Activated CD8-positive, alpha-beta memory T cell treated with anti-CD3 and anti-CD28 coated beads, Interleukin-2, amount 10 ng/mL, durations not matched to agents 7 days and 5 days (primary cell): ENCODE data around the gene CAPN8. TPM values are rescaled to one million over a fixed set of nuclear protein-coding genes. Genes with fewer than 3 reads are reported as not detected.

Source experiments
- ATAC-seq: fragments of 150-1000 bp; cut with Tn5 transposase; one replicate; pipeline ENCODE4 v1.10.0; 2021; ENCODE audit warnings: moderate library complexity
- CTCF ChIA-PET: fragments of 350-600 bp; sonication (Branson Sonifier 250); formaldehyde crosslinking; loops from one replicate; lab custom pipeline; 2021; ENCODE audit warnings: antibody characterized with exemption; lab: Charles Lee
- DNase-seq: peaks from one replicate; pipeline ENCODE4 v3.0.0-alpha.2; 2020
- H3K27ac Mint-ChIP-seq: one replicate; pipeline ENCODE4 v1.8.0; 2021; ENCODE audit warnings: mild to moderate bottlenecking, mixed read lengths
- H3K27me3 Mint-ChIP-seq: one replicate; pipeline ENCODE4 v1.8.0; 2021; ENCODE audit warnings: mixed read lengths
- H3K36me3 Mint-ChIP-seq: one replicate; pipeline ENCODE4 v1.8.0; 2021; ENCODE audit warnings: mild to moderate bottlenecking, mixed read lengths
- H3K4me1 Mint-ChIP-seq: one replicate; pipeline ENCODE4 v1.8.0; 2021; ENCODE audit warnings: mixed read lengths
- H3K4me3 Mint-ChIP-seq: one replicate; pipeline ENCODE4 v1.8.0; 2021; ENCODE audit warnings: mild to moderate bottlenecking, moderate library complexity, mixed read lengths
- H3K9me3 Mint-ChIP-seq: one replicate; pipeline ENCODE4 v1.8.0; 2022; ENCODE audit warnings: low read depth, mixed read lengths
- total RNA-seq, 2 experiments: library from RNA; stranded (reverse); gene quantifications; one replicate each; pipeline ENCODE4 v1.2.3, GENCODE V29; 2021

Gene CAPN8
- total RNA-seq, 2 experiments from 2014 or later = not detected

DNA sequence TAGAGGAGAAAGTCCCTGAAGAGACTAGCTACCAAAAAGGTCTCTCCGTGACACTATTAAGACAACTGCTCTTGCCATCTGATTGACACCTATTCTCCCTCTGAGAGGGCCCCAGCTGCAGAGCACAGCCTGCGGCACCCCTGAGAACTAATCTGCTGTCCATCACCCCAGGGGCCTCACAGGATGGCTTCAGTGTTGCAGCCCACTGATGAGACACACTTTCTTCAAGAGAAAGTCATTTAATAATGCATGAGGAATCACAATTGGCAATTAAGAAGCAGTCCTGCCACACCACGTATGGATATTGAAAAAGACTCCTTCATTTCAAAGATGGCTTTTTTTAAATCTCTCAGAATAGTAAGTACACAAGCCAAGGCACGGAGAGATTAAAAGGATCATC lies 48.9 kb downstream of the CAPN8 start:
- Mint-ChIP-seq H3K4me1 (peaks cover 5% of the 10 kb centered on the region), H3K27me3 (peaks cover 24% of the 10 kb centered on the region), H3K36me3 (no peaks in the 10 kb centered on the region), H3K4me3 (no peak overlapping the region), H3K27ac (no peak overlapping the region), H3K9me3 (no peaks in the 10 kb centered on the region)
- DNase-seq (no peak), ATAC-seq (no peak)
- CTCF ChIA-PET = no interaction called here

DNA sequence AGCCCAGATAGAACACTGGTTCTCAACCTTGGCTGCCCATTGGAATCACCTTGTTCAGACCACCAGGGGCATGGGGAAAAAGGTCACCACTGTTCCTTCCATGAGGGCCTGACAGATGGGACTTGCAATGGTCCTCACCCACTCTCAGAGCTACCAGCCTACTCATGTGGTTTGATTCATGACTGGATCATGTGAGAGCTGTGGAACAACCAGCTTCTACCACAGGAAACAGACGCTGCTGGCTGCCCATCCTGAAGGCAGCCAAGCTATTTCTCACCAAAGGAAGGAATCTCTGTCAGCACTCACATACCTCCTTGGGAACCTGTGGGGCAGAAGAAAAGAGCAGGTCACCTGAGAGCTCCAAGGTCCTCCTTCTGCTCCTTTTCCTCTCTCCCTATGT lies 53.6 kb downstream of the CAPN8 start:
- no peak overlapping the region for H3K4me3 Mint-ChIP-seq
- H3K9me3 Mint-ChIP-seq = no peaks in the 10 kb centered on the region
- no peak overlapping the region for H3K27ac Mint-ChIP-seq
- H3K4me1 Mint-ChIP-seq = no peaks in the 10 kb centered on the region
- H3K36me3 Mint-ChIP-seq = no peaks in the 10 kb centered on the region
- H3K27me3 Mint-ChIP-seq = peaks cover 9% of the 10 kb centered on the region
- CTCF ChIA-PET = interaction anchor here (1.2 to 1.4 kb wide), 3 partner anchors 9 to 57 kb away, joined by 4 to 9 read pairs (median 5); no protein-coding TSS in a partner anchor
- ATAC-seq (no peak), DNase-seq (no peak)

DNA sequence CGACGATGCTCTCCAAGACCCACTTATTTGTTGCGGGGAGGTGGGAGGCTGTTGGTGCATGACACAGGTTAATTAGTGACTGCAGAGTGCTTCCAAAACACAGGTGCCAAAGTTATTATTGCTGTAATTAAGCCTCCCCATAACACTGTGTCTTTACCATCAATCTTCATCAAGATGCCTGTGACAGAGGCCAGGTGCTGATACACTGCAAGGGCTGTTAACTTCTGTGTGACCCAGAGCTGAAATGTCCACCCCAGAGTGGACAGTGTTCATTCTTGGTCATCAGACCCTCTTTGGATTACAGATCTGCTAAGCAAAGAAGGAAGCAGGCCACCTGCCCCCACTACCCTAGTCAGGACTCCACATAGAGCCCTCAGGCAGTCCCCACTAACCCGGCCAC lies 55.5 kb downstream of the CAPN8 start:
- ATAC-seq (no peak), DNase-seq (no peak)
- Mint-ChIP-seq H3K36me3 (no peaks in the 10 kb centered on the region), H3K27ac (no peak overlapping the region), H3K27me3 (peaks cover 3% of the 10 kb centered on the region), H3K4me1 (no peaks in the 10 kb centered on the region), H3K4me3 (no peak overlapping the region), H3K9me3 (no peaks in the 10 kb centered on the region)
- CTCF ChIA-PET = interaction anchor here (2.4 kb wide), 1 partner anchor 53 kb away, joined by 17 read pairs; no protein-coding TSS in a partner anchor

DNA sequence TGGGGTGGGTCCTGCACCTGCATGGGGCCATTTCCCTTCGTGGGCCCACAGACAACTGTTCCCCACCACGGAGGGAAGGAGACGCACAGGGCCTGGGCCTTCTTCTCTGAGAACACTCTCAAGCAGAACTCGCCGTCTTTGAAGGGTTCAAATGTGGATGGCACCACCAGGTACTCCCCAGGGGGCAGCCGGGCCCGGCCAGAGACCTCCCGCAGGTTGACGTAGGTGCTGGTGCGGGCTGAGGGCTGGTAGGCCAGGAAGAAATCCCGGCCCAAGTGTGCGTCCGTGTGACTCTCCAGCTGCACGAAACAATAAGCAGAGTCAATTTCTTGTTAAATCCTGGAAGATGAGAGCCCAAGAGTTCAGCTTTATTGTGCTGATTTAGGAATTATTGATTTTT lies 56.4 kb downstream of the CAPN8 start:
- no peak overlapping the region for H3K27ac Mint-ChIP-seq
- H3K9me3 Mint-ChIP-seq = no peaks in the 10 kb centered on the region
- ATAC-seq (no peak), DNase-seq (no peak)
- no peaks in the 10 kb centered on the region for H3K36me3 Mint-ChIP-seq
- H3K27me3 Mint-ChIP-seq = peaks cover 3% of the 10 kb centered on the region
- no peaks in the 10 kb centered on the region for H3K4me1 Mint-ChIP-seq
- CTCF ChIA-PET = interaction anchor here (2.4 kb wide), 1 partner anchor 52 kb away, joined by 17 read pairs; no protein-coding TSS in a partner anchor
- no peak overlapping the region for H3K4me3 Mint-ChIP-seq

DNA sequence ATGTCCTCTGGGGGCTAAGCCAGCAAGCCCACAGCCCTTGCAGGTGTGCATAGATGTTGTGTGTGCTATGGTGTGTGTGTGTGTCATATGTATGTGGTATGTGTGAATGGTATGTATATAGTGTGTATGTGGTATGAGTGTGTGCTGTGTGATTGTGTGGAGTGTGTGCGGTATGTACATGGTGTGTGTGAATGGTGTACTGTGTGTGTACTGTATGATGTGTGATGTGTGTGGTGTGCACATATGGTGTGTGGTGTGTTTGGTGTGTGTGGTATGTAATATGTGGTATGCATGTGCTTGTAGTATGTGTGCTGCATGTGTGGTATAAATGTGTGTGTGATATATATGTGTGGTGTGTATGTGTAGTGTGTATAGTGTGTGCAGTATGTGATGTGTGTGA lies 107.0 kb downstream of the CAPN8 start:
- ATAC-seq (no peak), DNase-seq (no peak)
- Mint-ChIP-seq H3K4me3 (no peak overlapping the region), H3K9me3 (no peaks in the 10 kb centered on the region), H3K27ac (no peak overlapping the region), H3K4me1 (peaks cover 8% of the 10 kb centered on the region), H3K27me3 (no peaks in the 10 kb centered on the region), H3K36me3 (no peaks in the 10 kb centered on the region)
- CTCF ChIA-PET = interaction anchor here (1.2 to 2.6 kb wide), 2 partner anchors 52 to 125 kb away, joined by 3 to 17 read pairs; no protein-coding TSS in a partner anchor

DNA sequence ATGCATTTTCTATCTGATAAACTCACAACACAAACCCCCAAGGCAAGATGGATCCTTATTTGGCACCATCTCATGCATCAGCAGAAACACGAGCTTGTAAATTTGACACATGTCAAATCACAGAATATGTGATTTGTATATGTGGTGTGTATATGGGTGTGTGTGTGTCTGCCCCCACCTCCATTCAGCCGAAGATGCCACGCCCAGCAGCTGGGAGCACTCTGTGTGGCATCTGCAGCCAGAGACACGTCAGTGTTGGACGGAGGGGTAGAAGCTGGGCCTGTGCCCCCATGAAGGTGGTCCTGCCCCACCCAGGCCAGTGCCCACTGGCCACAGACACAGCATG lies 108.4 kb downstream of the CAPN8 start:
- H3K4me3 Mint-ChIP-seq = no peak overlapping the region
- peaks cover 8% of the 10 kb centered on the region for H3K4me1 Mint-ChIP-seq
- no peak overlapping the region for H3K27ac Mint-ChIP-seq
- no peaks in the 10 kb centered on the region for H3K27me3 Mint-ChIP-seq
- no peaks in the 10 kb centered on the region for H3K36me3 Mint-ChIP-seq
- no peak for ATAC-seq
- no peak for DNase-seq
- no peaks in the 10 kb centered on the region for H3K9me3 Mint-ChIP-seq
- CTCF ChIA-PET = interaction anchor here (0.7 to 2.6 kb wide), 9 partner anchors 16 to 232 kb away, joined by 3 to 17 read pairs (median 4); no protein-coding TSS in a partner anchor

DNA sequence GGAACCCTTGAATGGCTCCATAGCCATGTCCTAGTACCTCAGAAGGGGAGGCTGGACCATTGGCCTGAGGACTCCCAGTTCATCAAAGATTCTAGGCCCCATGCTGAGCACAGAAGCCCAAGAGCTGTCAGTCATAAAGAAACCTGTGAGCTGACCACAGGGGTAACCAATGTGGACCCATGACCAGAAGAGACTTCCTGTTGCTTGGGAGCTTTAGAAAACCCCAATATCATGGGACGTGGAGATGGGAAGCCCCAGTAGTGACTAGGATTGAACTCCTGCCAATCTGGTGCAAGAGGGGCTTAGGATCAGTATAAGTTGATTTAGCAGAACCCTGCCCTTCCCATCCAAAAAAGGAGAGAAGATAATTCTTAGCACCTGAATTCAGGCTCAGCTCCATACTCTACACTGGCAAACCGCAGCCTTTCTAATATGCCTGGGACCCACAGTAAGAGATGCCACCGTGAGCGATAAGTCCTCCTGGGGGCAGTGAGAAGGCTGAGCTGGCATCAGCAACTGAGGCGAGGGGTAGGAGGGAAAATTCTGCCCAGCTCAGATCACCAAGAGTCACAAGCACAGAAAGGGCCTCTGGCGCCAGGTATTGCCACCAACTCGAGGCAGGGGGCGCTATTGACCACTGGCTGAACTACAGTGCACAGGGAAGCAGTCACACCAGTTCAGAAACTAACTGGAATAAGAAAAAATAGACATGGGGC lies 108.9 kb downstream of the CAPN8 start:
- no peak overlapping the region for H3K4me3 Mint-ChIP-seq
- H3K4me1 Mint-ChIP-seq = peaks cover 8% of the 10 kb centered on the region
- no peaks in the 10 kb centered on the region for H3K36me3 Mint-ChIP-seq
- peak; percentile 59 for DNase-seq
- H3K27me3 Mint-ChIP-seq = peaks cover 5% of the 10 kb centered on the region
- H3K27ac Mint-ChIP-seq = no peak overlapping the region
- H3K9me3 Mint-ChIP-seq = no peaks in the 10 kb centered on the region
- CTCF ChIA-PET = interaction anchor here (0.6 to 2.6 kb wide), 11 partner anchors 10 to 232 kb away, joined by 3 to 17 read pairs (median 4); no protein-coding TSS in a partner anchor
- ATAC-seq = peak; percentile 47

DNA sequence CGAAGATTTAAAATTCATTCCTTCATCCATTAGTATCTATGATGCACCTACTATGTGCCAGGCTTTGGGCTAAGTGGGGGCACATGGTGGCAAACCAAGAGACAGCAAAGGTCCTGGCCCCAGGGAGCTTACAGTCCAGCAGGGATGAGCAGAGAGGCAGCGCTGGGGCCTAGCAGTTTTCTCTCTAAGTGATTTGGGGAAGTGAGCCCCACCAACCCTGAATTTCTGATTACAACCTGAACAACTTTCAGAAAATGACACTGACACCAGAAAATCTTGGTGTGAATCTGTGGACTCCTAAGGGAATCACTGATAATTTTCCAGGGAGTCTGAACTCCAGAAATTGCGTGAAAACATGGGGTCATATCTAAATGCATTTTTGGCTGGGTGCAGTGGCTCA lies 111.5 kb downstream of the CAPN8 start:
- Mint-ChIP-seq H3K9me3 (no peaks in the 10 kb centered on the region), H3K36me3 (no peaks in the 10 kb centered on the region), H3K27me3 (peaks cover 18% of the 10 kb centered on the region), H3K27ac (no peak overlapping the region), H3K4me3 (no peak overlapping the region), H3K4me1 (peaks cover 8% of the 10 kb centered on the region)
- ATAC-seq = no peak
- CTCF ChIA-PET = no interaction called here
- no peak for DNase-seq

DNA sequence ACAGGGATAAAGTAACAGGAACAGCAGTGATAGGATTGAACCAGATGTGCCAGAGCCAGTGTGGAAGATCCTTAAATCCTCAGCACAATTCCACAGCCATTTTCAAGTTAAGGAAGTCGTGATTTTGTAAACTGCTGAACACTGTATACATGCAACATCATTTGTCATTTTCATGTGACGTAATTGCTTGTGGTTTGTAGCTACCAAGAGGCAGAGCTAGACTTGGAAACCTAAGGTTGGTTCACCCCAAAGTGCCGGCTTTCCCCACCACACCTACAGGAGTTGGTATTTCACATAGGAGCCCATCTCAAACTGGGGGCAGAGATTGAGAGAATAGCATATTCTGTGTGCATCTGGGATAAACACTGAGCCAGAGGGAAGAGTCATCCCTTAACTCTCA lies 113.9 kb downstream of the CAPN8 start:
- no peak overlapping the region for H3K4me3 Mint-ChIP-seq
- peaks cover 31% of the 10 kb centered on the region for H3K27me3 Mint-ChIP-seq
- CTCF ChIA-PET = no interaction called here
- ATAC-seq (no peak), DNase-seq (no peak)
- peaks cover 6% of the 10 kb centered on the region for H3K4me1 Mint-ChIP-seq
- H3K9me3 Mint-ChIP-seq = no peaks in the 10 kb centered on the region
- no peak overlapping the region for H3K27ac Mint-ChIP-seq
- H3K36me3 Mint-ChIP-seq = no peaks in the 10 kb centered on the region

DNA sequence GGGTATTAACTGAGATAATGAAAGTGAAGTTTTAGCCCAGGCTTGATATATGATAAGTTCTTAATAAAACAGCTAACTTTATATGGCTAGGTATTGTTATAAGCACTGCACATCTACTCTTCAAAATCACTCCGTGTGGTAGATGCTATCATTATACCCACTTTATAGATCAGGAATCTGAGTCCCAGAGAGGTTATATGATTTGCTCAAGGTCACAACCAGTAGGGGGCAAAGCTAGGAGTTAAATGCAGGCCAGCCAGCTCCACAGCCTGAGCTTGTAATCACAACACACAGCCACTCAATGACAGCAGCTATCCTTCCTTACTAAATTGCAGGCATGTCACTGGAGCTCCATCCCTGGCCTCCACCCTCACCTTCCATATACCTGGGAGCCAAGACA lies 115.8 kb downstream of the CAPN8 start:
- Mint-ChIP-seq H3K36me3 (no peaks in the 10 kb centered on the region), H3K4me3 (no peak overlapping the region), H3K9me3 (no peaks in the 10 kb centered on the region), H3K4me1 (no peaks in the 10 kb centered on the region), H3K27me3 (peaks cover 35% of the 10 kb centered on the region), H3K27ac (no peak overlapping the region)
- DNase-seq = no peak
- CTCF ChIA-PET = interaction anchor here (1.3 kb wide), 1 partner anchor 134 kb away, joined by 3 read pairs; no protein-coding TSS in a partner anchor
- ATAC-seq = no peak

DNA sequence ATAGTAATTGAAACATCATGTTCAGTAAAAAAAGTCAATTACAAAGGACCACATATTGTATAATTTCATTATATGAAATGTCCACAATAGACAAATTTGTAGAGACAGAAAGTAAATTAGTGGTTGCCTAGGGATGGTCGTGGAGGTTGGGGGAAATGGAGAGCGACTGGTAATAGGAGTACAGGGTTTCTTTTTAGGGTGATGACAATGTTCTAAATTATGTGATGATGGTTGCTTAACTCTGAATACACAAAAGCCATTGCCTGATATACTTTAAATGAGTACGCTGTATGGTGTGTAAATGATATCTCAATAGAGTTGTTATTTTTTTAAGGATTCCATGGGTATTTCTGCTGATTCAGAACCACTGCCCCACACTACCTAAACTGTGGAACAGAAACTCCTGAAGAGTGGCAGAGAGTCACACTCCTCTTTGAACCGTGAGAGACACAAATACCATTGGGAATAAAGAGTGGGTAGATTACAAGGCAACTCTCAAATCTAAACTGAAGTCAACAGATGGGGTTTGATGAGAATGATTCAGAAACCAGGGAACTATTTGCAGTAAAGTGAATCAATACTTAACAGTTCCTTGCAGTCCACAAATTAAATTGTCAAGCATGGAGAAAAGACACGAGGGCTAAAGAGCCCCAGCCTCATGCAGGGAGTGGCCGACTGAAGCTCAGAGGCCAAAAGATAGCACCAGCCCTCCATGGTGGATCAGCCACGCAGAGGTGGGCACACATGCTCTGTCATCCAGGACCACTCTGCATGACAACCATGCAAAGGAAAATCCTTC lies 118.0 kb downstream of the CAPN8 start:
- Mint-ChIP-seq H3K9me3 (no peaks in the 10 kb centered on the region), H3K27ac (no peak overlapping the region), H3K36me3 (no peaks in the 10 kb centered on the region), H3K4me3 (no peak overlapping the region), H3K27me3 (peaks cover 37% of the 10 kb centered on the region), H3K4me1 (no peaks in the 10 kb centered on the region)
- no peak for DNase-seq
- CTCF ChIA-PET = no interaction called here
- ATAC-seq = no peak

DNA sequence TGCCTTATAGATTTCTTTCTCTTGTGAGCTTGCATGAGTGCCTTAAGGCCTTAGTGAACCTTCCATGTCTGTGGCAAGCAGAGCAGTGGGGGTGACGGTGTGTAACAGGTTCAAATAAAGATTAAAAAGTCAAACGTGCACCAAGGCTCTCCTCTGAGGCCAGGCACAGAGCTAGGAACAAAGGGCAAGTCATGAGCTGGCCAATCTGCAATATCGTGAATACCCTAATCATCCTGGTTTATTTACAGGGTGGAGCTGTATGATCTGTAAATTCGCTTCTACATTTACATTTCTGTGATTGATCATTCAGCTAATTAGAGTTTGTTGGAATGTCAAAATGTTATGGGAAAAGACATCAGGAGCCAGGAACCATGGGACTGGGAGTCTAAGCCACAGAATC lies 120.2 kb downstream of the CAPN8 start:
- H3K4me1 Mint-ChIP-seq = no peaks in the 10 kb centered on the region
- CTCF ChIA-PET = interaction anchor here (1.5 kb wide), 1 partner anchor 11 kb away, joined by 4 read pairs; no protein-coding TSS in a partner anchor
- no peaks in the 10 kb centered on the region for H3K9me3 Mint-ChIP-seq
- ATAC-seq (no peak), DNase-seq (no peak)
- no peak overlapping the region for H3K27ac Mint-ChIP-seq
- H3K27me3 Mint-ChIP-seq = peaks cover 33% of the 10 kb centered on the region
- H3K4me3 Mint-ChIP-seq = no peak overlapping the region
- no peaks in the 10 kb centered on the region for H3K36me3 Mint-ChIP-seq

DNA sequence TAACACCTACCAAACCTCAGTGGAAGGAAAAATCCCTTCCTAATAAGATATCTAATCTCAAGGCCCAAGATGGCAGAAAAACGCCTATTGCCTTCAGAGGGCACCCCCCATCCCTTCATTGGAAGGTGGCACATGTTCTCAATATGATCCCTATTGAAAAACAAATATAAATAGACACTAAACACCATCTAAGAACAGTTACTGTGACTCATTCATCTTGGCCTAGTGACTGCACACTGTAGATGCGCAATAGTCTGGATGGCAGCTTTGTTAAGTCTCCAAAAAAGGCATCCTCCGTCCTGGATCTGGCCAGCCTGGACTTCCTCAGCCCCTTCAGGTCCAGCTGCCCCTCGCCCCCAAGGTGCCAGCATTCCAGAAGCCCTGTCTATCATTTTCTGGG lies 121.9 kb downstream of the CAPN8 start:
- Mint-ChIP-seq H3K4me1 (no peaks in the 10 kb centered on the region), H3K4me3 (no peak overlapping the region), H3K9me3 (no peaks in the 10 kb centered on the region), H3K27ac (no peak overlapping the region), H3K36me3 (no peaks in the 10 kb centered on the region), H3K27me3 (peaks cover 20% of the 10 kb centered on the region)
- CTCF ChIA-PET = no interaction called here
- ATAC-seq (no peak), DNase-seq (no peak)
